GM21515 (cell line): ENCODE results near the gene MACROD2.
"Not testable (repeated sequence)": the region's sequence is repeated elsewhere in the genome, so short reads cannot be mapped to it uniquely, and the experiment has no call there.

Experiments
- ATAC-seq: cut with Tn5 transposase; IDR thresholded peaks from one replicate; pipeline ENCODE4 v1.9.1; 2021; ENCODE audit not compliant: unreplicated experiment

The MACROD2 gene

DNA sequence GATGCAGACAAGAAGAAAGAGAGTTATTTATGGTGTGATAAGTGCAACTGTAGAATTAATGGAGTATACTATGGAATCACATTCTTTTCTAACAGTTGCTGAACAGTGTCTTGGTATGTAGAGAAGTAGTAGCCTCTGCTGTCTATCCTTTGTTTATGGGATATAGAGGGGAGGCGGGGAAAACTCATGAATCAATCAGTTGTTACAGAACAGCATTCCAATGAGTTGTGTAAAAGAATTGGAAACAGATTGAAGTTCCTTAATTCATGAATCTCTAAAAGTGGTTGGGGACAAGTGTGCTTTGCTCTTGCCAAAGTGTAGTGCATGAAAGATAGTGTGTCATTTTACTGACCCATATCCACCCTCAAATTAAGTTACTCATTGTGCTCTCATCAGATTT lies 264.4 kb downstream of the MACROD2 start:
- ATAC-seq = no peak

DNA sequence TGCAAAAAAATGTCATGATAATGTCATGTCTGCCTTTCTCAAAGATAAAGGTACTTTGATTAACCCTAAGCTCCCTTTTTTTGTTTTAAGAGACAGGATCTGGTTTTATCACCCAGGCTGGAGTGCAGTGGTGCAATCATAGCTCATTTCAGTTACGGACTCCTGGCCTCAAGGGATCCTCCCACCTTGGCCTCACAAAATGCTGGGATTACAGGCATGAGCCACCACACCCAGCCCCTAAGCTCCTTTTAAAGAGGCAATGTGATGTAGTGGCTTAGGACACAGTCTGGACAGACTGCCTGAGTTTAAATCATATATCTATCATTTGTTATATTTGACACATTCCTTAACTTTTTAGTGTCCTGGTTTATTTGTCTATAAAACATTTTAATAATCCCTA lies 265.1 kb downstream of the MACROD2 start:
- ATAC-seq = no peak

- ATAC-seq = no peak
Observed at GRCh38 chr20:14264869-14265268, 269.6 kb downstream of the MACROD2 start.

DNA sequence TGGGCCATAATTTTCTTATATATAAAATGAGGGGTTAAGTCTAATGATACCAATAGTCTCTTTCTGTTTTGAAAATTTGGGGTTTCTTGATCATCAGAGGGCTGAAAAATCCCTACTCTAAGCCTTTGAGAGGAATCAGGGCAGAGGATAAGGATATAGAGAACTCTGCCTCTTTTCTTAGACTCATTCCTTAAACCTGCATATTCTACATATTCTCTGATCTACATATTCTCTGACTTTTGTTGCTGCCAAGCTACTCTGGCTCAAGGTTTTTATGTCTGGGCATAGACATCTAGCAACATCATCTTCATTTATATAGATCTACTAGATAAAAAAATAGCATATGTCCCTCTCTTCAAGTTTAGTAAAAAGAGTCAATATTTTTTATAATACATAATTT lies 270.9 kb downstream of the MACROD2 start:
- ATAC-seq = no peak

GRCh38 chr20:14270751-14271150 lies 275.4 kb downstream of the MACROD2 start:
- ATAC-seq = not testable (repeated sequence)

GRCh38 chr20:14282140-14282539 lies 286.8 kb downstream of the MACROD2 start:
- no peak for ATAC-seq

- no peak for ATAC-seq
Observed at GRCh38 chr20:14284443-14284842, 289.1 kb downstream of the MACROD2 start.

- ATAC-seq = no peak
Observed at GRCh38 chr20:14288341-14289330, 293.3 kb downstream of the MACROD2 start.

GRCh38 chr20:14291502-14291901 lies 296.2 kb downstream of the MACROD2 start:
- ATAC-seq = no peak

DNA sequence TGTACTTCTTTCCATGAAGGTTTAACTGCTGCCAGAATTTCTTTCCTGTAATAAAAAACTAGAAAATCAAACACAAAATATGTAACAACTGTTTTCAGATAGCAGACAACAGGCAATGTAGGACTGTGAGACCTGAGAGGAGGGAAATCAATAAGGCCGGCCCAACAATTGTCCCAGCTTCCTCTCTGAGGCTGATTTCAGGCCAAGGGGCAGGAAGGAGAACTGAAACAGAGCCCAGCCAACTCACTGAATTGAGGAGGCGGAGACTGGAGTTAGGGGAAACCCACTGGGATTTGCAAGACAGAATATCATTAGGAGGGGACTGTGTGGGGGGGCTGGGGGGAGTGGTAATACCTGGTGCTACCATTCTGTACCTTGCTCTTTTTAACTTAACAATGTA lies 299.9 kb downstream of the MACROD2 start:
- no peak for ATAC-seq

GRCh38 chr20:14295770-14296309 lies 300.5 kb downstream of the MACROD2 start:
- no peak for ATAC-seq

DNA sequence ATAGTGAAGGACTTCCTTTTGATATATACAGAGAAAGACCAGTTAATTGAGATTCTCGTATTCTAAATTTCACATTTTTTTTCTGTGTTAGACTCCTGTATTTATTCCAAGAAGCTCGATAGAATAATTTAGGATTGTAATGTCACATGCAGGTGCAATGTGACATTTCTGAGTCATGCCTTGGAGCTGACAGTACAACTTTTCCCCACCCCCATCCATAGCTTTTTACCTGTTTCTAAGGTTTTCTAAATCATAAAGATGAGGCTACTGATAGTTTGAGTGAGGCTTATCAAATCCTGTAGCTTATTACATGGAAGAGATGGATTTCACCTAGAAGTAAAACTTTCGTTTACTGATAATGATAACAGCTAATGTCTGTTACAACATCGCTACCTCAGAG lies 304.5 kb downstream of the MACROD2 start:
- ATAC-seq = no peak

DNA sequence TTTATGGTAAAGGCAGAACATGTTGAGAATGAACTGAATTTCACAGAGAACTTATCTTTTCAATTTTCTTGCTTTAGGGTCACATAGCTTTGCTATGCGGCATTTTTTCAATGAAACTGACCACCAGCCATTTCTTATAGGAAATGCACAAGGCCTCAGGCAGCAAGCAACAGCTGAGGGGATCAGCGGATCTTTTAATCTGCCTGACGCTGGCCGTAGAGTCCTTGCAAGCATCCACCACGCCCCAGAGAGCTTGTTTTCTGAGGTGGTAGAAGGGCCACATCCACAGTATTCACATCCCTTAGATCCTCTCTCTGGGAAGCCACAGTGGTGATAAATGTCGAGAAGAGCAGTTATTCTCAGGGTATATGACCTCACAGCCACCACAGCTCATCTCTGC lies 307.8 kb downstream of the MACROD2 start:
- ATAC-seq = no peak

DNA sequence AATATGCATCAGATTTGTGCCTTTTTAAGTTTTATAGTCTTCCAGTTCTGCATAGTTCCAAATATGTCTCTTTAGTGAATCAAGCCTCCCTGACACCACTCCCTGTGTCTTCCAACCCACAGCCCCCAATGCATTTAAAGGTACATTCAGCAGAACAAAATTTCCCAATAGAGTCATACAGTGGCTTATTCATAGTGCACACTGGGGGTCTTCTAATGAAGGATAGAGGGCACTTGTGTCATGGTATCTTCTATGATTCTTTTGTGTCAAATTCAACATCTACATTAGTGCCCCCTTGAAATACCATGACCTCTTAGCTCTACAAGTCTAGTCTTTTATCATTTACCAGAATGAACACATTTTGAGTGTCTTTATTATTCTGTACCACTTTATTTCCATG lies 308.3 kb downstream of the MACROD2 start:
- no peak for ATAC-seq

GRCh38 chr20:14304472-14304871 lies 309.2 kb downstream of the MACROD2 start:
- ATAC-seq = no peak

DNA sequence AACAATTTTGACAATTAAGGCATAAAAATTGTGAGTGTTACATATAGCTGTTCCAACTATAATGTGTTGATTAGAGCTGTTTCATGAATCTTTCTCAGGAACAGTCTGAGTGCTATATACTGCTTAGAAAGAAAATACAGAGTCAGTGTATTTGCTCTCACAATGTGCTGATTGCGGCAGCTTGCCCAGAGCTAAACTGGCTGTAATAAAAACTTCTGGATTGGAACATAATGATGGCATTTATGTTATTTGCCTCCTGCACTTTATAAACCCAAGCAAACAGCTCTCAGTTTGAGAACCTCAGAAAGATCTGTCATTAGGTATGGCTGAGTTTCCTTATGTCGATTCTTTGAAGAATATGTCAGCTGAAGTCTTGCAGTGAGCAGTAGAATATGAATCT lies 312.6 kb downstream of the MACROD2 start:
- no peak for ATAC-seq

GRCh38 chr20:14310977-14311627 lies 315.8 kb downstream of the MACROD2 start:
- no peak for ATAC-seq

- ATAC-seq = no peak
Observed at GRCh38 chr20:14312001-14312400, 316.7 kb downstream of the MACROD2 start.

GRCh38 chr20:14313341-14314020 lies 318.2 kb downstream of the MACROD2 start:
- ATAC-seq = no peak

GRCh38 chr20:14319704-14320103 lies 324.4 kb downstream of the MACROD2 start:
- ATAC-seq = no peak

DNA sequence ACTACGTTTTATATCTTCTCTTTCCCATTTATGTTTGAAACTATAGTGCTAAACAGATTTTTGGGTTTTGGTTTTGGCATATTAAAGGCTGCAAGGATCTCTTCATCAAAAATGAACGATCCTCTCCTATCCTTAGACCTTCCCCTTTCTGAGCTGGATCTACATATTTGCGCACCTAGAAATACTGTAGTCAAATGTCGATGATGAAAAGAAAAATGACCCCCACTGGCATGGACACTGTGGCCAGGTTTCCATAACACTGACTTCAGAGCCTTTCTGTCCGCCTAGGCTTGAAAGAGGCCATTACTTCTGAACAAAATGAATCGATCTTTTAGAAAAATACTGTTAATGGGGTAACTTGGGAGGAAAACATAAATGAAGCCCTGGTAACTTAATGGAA lies 336.3 kb downstream of the MACROD2 start:
- ATAC-seq = no peak
